WTC11 (cell line): ENCODE results near the gene RAB25. TPM values are rescaled to one million over a fixed set of nuclear protein-coding genes. Genes with fewer than 3 reads are reported as not detected.
A peak's percentile ranks its signal among the peaks of the same experiment; 100 is the strongest.

Source experiments
- ATAC-seq: fragments of 200-7000 bp; cut with Tn5 transposase; 2 replicates; pipeline ENCODE4 v1.10.0; 2021; ENCODE audit warnings: mild to moderate bottlenecking, moderate library complexity
- CTCF ChIA-PET: fragments of 300-600 bp; sonication (Branson Sonifier 250); formaldehyde crosslinking; loops from one replicate; lab custom pipeline; 2021; ENCODE audit warnings: antibody characterized with exemption; lab: Charles Lee
- POLR2A ChIA-PET: fragments of 350-600 bp; sonication (Branson Sonifier 250); formaldehyde crosslinking; loops from one replicate; lab custom pipeline; 2021; ENCODE audit warnings: antibody characterized with exemption; lab: Charles Lee
- DNase-seq: peaks from one replicate; pipeline ENCODE4 v3.0.0; 2021; ENCODE audit warnings: low spot score
- H3K27ac Mint-ChIP-seq: 2 replicates; pipeline ENCODE4 v1.8.0; 2021; ENCODE audit warnings: mixed read lengths
- H3K27me3 Mint-ChIP-seq: 2 replicates; pipeline ENCODE4 v1.8.0; 2021; ENCODE audit warnings: low read depth, mild to moderate bottlenecking, moderate library complexity, mixed read lengths
- H3K36me3 Mint-ChIP-seq: 2 replicates; pipeline ENCODE4 v1.8.0; 2021; ENCODE audit warnings: mixed read lengths
- H3K4me1 Mint-ChIP-seq: 2 replicates; pipeline ENCODE4 v1.8.0; 2022; ENCODE audit warnings: mixed read lengths
- H3K4me3 Mint-ChIP-seq: 2 replicates; pipeline ENCODE4 v1.8.0; 2021; ENCODE audit warnings: mild to moderate bottlenecking, moderate library complexity, mixed read lengths
- H3K9me3 Mint-ChIP-seq: 2 replicates; pipeline ENCODE4 v1.8.0; 2021; ENCODE audit warnings: mixed read lengths
- CREM ChIP-seq: sonication (generic); formaldehyde crosslinking; IDR thresholded peaks from 2 replicates; pipeline ENCODE4 v1.8.1; 2022; ENCODE audit warnings: mild to moderate bottlenecking, missing genetic modification reagents, moderate library complexity
- SMAD3 ChIP-seq: sonication (generic); formaldehyde crosslinking; IDR thresholded peaks from 2 replicates; pipeline ENCODE4 v1.8.0; 2022; ENCODE audit warnings: missing genetic modification reagents, mild to moderate bottlenecking, borderline replicate concordance
- SMAD4 ChIP-seq: sonication (generic); formaldehyde crosslinking; IDR thresholded peaks from 2 replicates; pipeline ENCODE4 v1.8.0; 2022; ENCODE audit warnings: mild to moderate bottlenecking, missing genetic modification reagents
- TEAD1 ChIP-seq: sonication (generic); formaldehyde crosslinking; IDR thresholded peaks from 2 replicates; pipeline ENCODE4 v1.8.0; 2022; ENCODE audit warnings: mild to moderate bottlenecking, missing genetic modification reagents
- TEAD4 ChIP-seq: sonication (generic); formaldehyde crosslinking; IDR thresholded peaks from 2 replicates; pipeline ENCODE4 v1.8.0; 2022; ENCODE audit warnings: mild to moderate bottlenecking, missing genetic modification reagents
- ZNF138 ChIP-seq: sonication (generic); formaldehyde crosslinking; conservative IDR thresholded peaks from 2 replicates; pipeline ENCODE4 v1.8.1; 2022; ENCODE audit warnings: mild to moderate bottlenecking, moderate library complexity, missing genetic modification reagents
- ZNF396 ChIP-seq: fragments of 250-450 bp; sonication (Bioruptor Pico); IDR thresholded peaks from 2 replicates; pipeline ENCODE4 v1.8.0; 2021; ENCODE audit warnings: mild to moderate bottlenecking, moderate library complexity, borderline replicate concordance
- total RNA-seq: library from RNA; stranded (reverse); gene quantifications from 3 replicates; pipeline ENCODE4 v1.2.3, GENCODE V29; 2021
- TF ChIP-seq, protein P1 (sequence below): sonication (generic); formaldehyde crosslinking; IDR thresholded peaks from 2 replicates; pipeline ENCODE4 v1.8.1; 2023; ENCODE audit warnings: mild to moderate bottlenecking, missing genetic modification reagents
- TF ChIP-seq, protein P2 (sequence below): fragments of 200-600 bp; IDR thresholded peaks from 2 replicates; pipeline ENCODE4 v1.8.0; 2022; ENCODE audit warnings: antibody characterized with exemption
- TF ChIP-seq, protein P3 (sequence below): sonication (generic); formaldehyde crosslinking; IDR thresholded peaks from 2 replicates; pipeline ENCODE4 v1.8.1; 2022; ENCODE audit warnings: missing genetic modification reagents, borderline replicate concordance
- TF ChIP-seq, protein P4 (sequence below): sonication (generic); formaldehyde crosslinking; IDR thresholded peaks from 2 replicates; pipeline ENCODE4 v1.8.1; 2023; ENCODE audit warnings: mild to moderate bottlenecking, missing genetic modification reagents, borderline replicate concordance

RAB25 gene
- total RNA-seq, 1 experiment from 2014 or later = 61.9 TPM

DNA sequence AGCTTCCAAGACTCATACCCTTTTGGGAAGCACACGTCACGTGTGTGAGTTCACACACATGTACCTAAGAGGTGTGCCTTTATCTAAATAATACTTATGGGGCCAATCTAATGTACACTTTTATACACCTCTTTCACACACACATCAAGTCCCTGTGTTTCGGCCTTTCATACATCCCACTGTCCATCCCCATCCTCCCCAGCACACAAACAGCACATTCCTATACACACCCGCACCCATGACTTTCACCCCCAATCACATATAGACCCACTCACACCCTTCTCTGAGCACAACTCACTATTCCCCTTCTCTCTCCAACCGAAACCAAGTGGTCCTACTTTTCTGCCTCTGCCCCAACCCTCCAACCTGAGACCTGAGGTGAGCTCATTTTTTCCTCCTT, 17.8 kb downstream of the RAB25 start:
- DNase-seq (no peak), ATAC-seq (no peak)
- POLR2A ChIA-PET = no interaction called here
- Mint-ChIP-seq H3K27me3 (no peaks in the 10 kb centered on the region), H3K36me3 (peaks cover 8% of the 10 kb centered on the region), H3K4me1 (peaks cover 68% of the 10 kb centered on the region), H3K9me3 (no peaks in the 10 kb centered on the region), H3K4me3 (peak overlapping the region; percentile 96), H3K27ac (peak overlapping the region; percentile 88)
- TF ChIP-seq ZNF138 (CRISPR knock-in tag) (no peak), TEAD4 (CRISPR knock-in tag) (no peak)
- TF ChIP-seq, protein P1, sequence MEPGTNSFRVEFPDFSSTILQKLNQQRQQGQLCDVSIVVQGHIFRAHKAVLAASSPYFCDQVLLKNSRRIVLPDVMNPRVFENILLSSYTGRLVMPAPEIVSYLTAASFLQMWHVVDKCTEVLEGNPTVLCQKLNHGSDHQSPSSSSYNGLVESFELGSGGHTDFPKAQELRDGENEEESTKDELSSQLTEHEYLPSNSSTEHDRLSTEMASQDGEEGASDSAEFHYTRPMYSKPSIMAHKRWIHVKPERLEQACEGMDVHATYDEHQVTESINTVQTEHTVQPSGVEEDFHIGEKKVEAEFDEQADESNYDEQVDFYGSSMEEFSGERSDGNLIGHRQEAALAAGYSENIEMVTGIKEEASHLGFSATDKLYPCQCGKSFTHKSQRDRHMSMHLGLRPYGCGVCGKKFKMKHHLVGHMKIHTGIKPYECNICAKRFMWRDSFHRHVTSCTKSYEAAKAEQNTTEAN (CRISPR knock-in tag) = no peak
- TF ChIP-seq, protein P2, sequence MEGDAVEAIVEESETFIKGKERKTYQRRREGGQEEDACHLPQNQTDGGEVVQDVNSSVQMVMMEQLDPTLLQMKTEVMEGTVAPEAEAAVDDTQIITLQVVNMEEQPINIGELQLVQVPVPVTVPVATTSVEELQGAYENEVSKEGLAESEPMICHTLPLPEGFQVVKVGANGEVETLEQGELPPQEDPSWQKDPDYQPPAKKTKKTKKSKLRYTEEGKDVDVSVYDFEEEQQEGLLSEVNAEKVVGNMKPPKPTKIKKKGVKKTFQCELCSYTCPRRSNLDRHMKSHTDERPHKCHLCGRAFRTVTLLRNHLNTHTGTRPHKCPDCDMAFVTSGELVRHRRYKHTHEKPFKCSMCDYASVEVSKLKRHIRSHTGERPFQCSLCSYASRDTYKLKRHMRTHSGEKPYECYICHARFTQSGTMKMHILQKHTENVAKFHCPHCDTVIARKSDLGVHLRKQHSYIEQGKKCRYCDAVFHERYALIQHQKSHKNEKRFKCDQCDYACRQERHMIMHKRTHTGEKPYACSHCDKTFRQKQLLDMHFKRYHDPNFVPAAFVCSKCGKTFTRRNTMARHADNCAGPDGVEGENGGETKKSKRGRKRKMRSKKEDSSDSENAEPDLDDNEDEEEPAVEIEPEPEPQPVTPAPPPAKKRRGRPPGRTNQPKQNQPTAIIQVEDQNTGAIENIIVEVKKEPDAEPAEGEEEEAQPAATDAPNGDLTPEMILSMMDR = no peak
- CTCF ChIA-PET = interaction anchor here (0.6 to 1.3 kb wide), 5 partner anchors 12 to 122 kb away, joined by 3 to 13 read pairs (median 4); no protein-coding TSS in a partner anchor

DNA sequence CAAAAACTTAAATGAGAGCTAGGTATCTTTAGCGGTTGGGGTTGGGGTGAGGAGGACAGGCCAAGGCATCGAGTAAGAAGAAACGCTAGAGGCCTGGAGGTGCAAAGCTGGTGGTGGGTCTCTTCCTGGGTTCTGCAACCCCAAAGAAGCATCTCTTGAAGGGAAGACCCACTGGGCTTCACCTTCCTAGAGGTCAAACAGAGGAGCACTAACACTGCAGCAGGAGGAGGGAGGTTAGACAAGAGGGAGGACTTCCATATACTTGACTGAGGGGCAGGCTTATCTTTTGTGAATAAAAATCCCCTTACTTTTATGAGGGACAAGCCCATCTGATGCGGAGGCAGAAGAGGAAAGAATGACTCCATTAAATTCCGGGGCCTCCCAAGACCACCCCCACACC, 18.8 kb downstream of the RAB25 start:
- TF ChIP-seq, protein P1 (CRISPR knock-in tag) = no peak
- TF ChIP-seq, protein P3, sequence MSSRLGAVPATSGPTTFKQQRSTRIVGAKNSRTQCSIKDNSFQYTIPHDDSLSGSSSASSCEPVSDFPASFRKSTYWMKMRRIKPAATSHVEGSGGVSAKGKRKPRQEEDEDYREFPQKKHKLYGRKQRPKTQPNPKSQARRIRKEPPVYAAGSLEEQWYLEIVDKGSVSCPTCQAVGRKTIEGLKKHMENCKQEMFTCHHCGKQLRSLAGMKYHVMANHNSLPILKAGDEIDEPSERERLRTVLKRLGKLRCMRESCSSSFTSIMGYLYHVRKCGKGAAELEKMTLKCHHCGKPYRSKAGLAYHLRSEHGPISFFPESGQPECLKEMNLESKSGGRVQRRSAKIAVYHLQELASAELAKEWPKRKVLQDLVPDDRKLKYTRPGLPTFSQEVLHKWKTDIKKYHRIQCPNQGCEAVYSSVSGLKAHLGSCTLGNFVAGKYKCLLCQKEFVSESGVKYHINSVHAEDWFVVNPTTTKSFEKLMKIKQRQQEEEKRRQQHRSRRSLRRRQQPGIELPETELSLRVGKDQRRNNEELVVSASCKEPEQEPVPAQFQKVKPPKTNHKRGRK = no peak
- no peak for TF ChIP-seq ZNF396 (CRISPR knock-in tag)
- TF ChIP-seq, protein P2 = no peak
- no peak for TF ChIP-seq SMAD3 (CRISPR knock-in tag)
- TF ChIP-seq SMAD4 (CRISPR knock-in tag) = no peak
- no peak for TF ChIP-seq CREM (CRISPR knock-in tag)
- TF ChIP-seq, protein P4, sequence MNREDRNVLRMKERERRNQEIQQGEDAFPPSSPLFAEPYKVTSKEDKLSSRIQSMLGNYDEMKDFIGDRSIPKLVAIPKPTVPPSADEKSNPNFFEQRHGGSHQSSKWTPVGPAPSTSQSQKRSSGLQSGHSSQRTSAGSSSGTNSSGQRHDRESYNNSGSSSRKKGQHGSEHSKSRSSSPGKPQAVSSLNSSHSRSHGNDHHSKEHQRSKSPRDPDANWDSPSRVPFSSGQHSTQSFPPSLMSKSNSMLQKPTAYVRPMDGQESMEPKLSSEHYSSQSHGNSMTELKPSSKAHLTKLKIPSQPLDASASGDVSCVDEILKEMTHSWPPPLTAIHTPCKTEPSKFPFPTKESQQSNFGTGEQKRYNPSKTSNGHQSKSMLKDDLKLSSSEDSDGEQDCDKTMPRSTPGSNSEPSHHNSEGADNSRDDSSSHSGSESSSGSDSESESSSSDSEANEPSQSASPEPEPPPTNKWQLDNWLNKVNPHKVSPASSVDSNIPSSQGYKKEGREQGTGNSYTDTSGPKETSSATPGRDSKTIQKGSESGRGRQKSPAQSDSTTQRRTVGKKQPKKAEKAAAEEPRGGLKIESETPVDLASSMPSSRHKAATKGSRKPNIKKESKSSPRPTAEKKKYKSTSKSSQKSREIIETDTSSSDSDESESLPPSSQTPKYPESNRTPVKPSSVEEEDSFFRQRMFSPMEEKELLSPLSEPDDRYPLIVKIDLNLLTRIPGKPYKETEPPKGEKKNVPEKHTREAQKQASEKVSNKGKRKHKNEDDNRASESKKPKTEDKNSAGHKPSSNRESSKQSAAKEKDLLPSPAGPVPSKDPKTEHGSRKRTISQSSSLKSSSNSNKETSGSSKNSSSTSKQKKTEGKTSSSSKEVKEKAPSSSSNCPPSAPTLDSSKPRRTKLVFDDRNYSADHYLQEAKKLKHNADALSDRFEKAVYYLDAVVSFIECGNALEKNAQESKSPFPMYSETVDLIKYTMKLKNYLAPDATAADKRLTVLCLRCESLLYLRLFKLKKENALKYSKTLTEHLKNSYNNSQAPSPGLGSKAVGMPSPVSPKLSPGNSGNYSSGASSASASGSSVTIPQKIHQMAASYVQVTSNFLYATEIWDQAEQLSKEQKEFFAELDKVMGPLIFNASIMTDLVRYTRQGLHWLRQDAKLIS = no peak
- TF ChIP-seq TEAD1 (CRISPR knock-in tag) = no peak
- TF ChIP-seq, all 79 proteins: peak for 0
- peaks cover 70% of the 10 kb centered on the region for H3K4me1 Mint-ChIP-seq
- DNase-seq (no peak), ATAC-seq (no peak)
- no peaks in the 10 kb centered on the region for H3K9me3 Mint-ChIP-seq
- POLR2A ChIA-PET = interaction anchor here (0.7 kb wide), 2 partner anchors 27 to 145 kb away, joined by 3 read pairs; partner anchors contain the start of gene UBQLN4
- CTCF ChIA-PET = interaction anchor here (1.0 to 1.1 kb wide), 3 partner anchors 14 to 54 kb away, joined by 3 to 6 read pairs (median 3); no protein-coding TSS in a partner anchor
- H3K36me3 Mint-ChIP-seq = peaks cover 8% of the 10 kb centered on the region
- H3K27ac Mint-ChIP-seq = 0 out of 2 replicates have a peak overlapping the region, but pooled peaks have one; percentile 48
- H3K27me3 Mint-ChIP-seq = no peaks in the 10 kb centered on the region
- H3K4me3 Mint-ChIP-seq = peak overlapping the region; percentile 96
